BJ (cell line): ENCODE results near the gene CFHR3. TPM values are rescaled to one million over a fixed set of nuclear protein-coding genes. Genes with fewer than 3 reads are reported as not detected.
A peak's percentile ranks its signal among the peaks of the same experiment; 100 is the strongest.
"Not testable (repeated sequence)": the region's sequence is repeated elsewhere in the genome, so short reads cannot be mapped to it uniquely, and the experiment has no call there.

Experiments used
- CTCF ChIA-PET: fragments of 350-600 bp; formaldehyde crosslinking; extraction: SDS; loops from one replicate; lab custom pipeline; 2021; ENCODE audit warnings: antibody characterized with exemption, inconsistent platforms; lab: Yijun Ruan, JAX
- POLR2A ChIA-PET: fragments of 300-600 bp; sonication (Branson Sonifier 250); formaldehyde crosslinking; extraction: SDS; loops from one replicate; lab custom pipeline; 2021; ENCODE audit warnings: antibody characterized with exemption; lab: Charles Lee
- DNase-seq: peaks from one replicate; pipeline ENCODE4 v3.0.0-alpha.2; 2011; ENCODE audit warnings: low read depth
- H3K27me3 ChIP-seq: 2 replicates; pipeline ENCODE4 v1.6.0; 2011; ENCODE audit warnings: low read length; ENCODE audit not compliant: control insufficient read depth, insufficient read depth
- H3K36me3 ChIP-seq: 2 replicates; pipeline ENCODE4 v1.5.1; 2011; ENCODE audit warnings: low read length; ENCODE audit not compliant: control insufficient read depth, insufficient read depth
- H3K4me3 ChIP-seq: 2 replicates; pipeline ENCODE4 v1.5.1; 2011; ENCODE audit warnings: low read depth, mild to moderate bottlenecking, control low read depth, low read length
- polyA plus RNA-seq: library from polyadenylated mRNA; depleted of rRNA; stranded (reverse); fragments of >200 nt; gene quantifications from 2 replicates; pipeline ENCODE4 v1.2.3, GENCODE V29; 2011; rRNA removed
- TF ChIP-seq, protein P1 (sequence below): IDR thresholded peaks from 2 replicates; pipeline ENCODE4 v1.5.1; 2011; ENCODE audit warnings: low read depth, mild to moderate bottlenecking, control low read depth, inconsistent platforms, low read length, moderate library complexity; ENCODE audit not compliant: insufficient read depth

Gene CFHR3
- polyA plus RNA-seq, 1 experiment: not detected

DNA sequence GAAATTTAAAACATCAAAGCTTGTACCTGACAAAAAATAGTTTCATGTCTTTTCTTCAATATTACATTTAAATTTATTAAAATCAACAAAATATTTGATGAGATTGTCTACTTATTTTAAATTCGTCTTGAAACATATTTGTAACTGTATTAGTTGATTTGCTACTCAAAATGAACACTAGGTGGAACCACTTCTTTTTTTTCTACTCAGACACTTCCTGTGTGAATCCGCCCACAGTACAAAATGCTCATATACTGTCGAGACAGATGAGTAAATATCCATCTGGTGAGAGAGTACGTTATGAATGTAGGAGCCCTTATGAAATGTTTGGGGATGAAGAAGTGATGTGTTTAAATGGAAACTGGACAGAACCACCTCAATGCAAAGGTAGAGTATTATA is 53.2 kb downstream of the CFHR3 start:
- H3K27me3 ChIP-seq, H3K4me3 ChIP-seq, POLR2A ChIA-PET, H3K36me3 ChIP-seq: not testable (repeated sequence)
- TF ChIP-seq, protein P1, sequence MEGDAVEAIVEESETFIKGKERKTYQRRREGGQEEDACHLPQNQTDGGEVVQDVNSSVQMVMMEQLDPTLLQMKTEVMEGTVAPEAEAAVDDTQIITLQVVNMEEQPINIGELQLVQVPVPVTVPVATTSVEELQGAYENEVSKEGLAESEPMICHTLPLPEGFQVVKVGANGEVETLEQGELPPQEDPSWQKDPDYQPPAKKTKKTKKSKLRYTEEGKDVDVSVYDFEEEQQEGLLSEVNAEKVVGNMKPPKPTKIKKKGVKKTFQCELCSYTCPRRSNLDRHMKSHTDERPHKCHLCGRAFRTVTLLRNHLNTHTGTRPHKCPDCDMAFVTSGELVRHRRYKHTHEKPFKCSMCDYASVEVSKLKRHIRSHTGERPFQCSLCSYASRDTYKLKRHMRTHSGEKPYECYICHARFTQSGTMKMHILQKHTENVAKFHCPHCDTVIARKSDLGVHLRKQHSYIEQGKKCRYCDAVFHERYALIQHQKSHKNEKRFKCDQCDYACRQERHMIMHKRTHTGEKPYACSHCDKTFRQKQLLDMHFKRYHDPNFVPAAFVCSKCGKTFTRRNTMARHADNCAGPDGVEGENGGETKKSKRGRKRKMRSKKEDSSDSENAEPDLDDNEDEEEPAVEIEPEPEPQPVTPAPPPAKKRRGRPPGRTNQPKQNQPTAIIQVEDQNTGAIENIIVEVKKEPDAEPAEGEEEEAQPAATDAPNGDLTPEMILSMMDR: peak; percentile 35
- CTCF ChIA-PET: interaction anchor here (0.8 to 1.3 kb wide), 2 partner anchors 323 to 349 kb away, joined by 3 read pairs; no protein-coding TSS in a partner anchor
- peak; percentile 22 for DNase-seq

Other genes with a start within 250 kb of the CFHR3 start
- 0.66 and 1.4 TPM in 2 replicates for gene KCNT2, start 166.4 kb upstream of the CFHR3 start, polyA plus RNA-seq
- gene CFH, start 122.8 kb upstream of the CFHR3 start, polyA plus RNA-seq: 13.6 and 30.0 TPM in 2 replicates
- gene CFHR1, start 44.9 kb downstream of the CFHR3 start, polyA plus RNA-seq: 0.26 and 0.33 TPM in 2 replicates
- gene CFHR4, start 113.2 kb downstream of the CFHR3 start, polyA plus RNA-seq: not detected in 2 replicates
- gene CFHR2, start 168.9 kb downstream of the CFHR3 start, polyA plus RNA-seq: not detected in 2 replicates
- gene CFHR5, start 202.7 kb downstream of the CFHR3 start, polyA plus RNA-seq: not detected in 2 replicates